Measurements from ENCODE around the gene TACC3. TPM values are rescaled to one million over a fixed set of nuclear protein-coding genes. Genes with fewer than 3 reads are reported as not detected.

Gene TACC3
- total RNA-seq, 1 donor from 2014 or later, result 40.1 TPM

- no peak for DNase-seq (ENCODE audit: extremely low read depth, low read depth, low spot score)
These were observed 35.8 kb downstream of the TACC3 start for GRCh38 chr4:1756893-1757779.

DNA sequence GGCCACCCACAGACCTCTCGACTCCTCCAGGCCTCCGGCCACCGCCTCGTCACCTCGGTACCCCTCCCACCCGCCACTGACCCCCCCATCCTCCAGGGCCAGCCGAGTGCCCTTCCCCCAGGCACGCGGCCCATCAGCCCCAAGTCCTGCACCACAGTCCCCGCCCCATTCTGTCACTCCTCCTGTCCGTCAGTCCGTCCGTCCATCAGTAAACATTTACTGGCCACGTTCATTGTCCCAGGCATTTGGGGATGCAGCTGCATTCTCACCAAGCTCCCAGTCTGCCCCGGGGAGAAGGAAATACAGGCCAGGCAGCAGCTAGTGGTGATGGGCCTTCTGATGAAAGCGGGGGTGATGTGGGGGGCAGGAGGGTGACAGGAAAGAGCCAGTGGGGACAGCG lies 36.5 kb downstream of the TACC3 start:
- no peak for DNase-seq (ENCODE audit: extremely low read depth, low read depth, low spot score)

DNA sequence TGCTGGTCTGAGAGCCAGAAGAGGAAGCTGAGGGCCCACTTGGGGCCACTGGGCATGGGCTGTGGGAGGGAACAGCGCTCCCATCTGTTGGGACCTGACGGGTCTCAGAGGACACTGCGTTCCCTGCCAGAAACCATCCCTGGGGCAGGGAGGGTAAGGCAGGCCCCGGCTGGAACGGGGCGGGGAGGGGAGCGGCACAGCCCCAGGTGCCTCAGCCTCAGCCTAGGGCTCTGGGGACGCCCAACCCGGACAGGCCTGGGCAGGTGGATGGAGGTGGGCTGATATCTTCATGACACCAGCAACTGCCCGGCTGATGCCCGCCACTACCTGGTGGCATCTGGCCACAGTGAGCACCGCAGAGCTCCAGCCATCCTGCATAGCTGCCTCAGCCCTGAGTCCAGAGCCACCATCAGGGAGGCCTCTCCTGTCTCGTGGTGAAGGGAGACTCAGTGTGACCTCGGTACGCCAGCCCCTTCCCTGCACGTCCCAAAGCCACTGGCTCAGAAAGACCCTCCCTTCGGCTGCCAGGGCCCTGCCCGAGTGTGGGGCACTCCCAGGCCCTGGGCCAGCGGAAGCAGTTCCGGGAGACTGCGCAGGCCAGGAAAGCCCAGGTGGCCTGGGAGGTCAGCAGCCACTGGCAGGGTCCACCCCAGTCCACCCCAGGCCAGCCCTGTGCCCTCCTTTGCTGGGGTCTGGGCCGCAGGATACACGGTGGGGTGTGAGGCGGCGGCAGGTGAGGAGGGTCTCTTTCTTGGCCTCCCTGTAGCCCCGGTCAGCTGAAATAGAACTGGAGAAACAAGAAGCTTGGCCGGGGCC lies 37.2 kb downstream of the TACC3 start:
- no peak for DNase-seq (ENCODE audit: extremely low read depth, low read depth, low spot score)

- no peak for DNase-seq (ENCODE audit: extremely low read depth, low read depth, low spot score)
These were observed 38.0 kb downstream of the TACC3 start for GRCh38 chr4:1759170-1759817.

DNA sequence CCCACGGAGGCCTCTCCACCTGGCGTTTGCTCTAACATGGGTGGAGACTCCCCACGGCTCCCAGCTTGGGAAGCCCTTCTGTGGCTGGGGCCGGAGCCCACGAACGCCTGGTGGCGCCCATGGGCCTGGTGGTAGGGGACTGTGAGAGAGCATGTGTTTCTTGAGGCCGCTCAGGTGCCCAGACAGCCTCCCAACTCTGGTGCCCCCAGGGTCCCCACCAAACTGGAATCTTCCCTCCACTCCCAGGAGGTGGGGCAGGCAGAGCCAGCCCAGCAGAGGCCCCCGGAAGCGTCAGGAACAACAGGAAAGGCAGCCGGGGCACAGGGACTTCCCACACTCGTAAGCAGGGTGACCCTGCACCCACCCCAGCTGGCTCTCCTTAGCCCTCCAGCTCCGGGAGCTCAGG lies 38.5 kb downstream of the TACC3 start:
- no peak for DNase-seq (ENCODE audit: extremely low read depth, low read depth, low spot score)

- no peak for DNase-seq (ENCODE audit: extremely low read depth, low read depth, low spot score)
These were observed 39.3 kb downstream of the TACC3 start for GRCh38 chr4:1760521-1761071.

- no peak for DNase-seq (ENCODE audit: extremely low read depth, low read depth, low spot score)
These were observed 39.9 kb downstream of the TACC3 start for GRCh38 chr4:1761130-1761689.

- DNase-seq (ENCODE audit: extremely low read depth, low read depth, low spot score), result no peak
These were observed 41.1 kb downstream of the TACC3 start for GRCh38 chr4:1762264-1763010.

- no peak for DNase-seq (ENCODE audit: extremely low read depth, low read depth, low spot score)
These were observed 41.8 kb downstream of the TACC3 start for GRCh38 chr4:1763070-1763549.

DNA sequence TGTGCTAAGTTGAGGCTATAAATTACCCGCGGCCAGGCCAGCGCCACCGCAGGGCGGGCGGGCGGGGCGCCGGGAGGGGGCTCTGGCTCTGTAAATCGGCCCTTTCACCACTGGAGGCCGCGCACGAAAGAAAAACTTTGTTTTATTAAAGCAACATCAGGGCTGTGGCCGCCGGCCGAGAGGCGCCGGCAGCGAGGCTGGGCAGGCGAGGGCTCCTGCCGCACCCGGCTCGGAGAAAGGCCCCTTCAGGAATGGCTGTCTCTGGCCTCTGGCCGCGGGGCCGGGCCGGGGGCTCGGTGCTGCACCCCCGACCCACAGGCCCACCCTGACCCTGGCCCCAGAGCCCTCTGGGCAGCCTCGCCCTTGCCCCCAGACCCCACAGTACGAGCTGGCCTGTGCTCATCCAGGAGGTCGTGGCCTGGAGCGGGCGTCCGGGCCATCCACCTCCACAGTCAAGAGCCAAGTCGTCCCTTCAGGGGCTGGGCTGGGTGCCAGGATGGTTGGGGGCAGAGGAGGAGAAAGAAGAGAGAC lies 42.3 kb downstream of the TACC3 start:
- no peak for DNase-seq (ENCODE audit: extremely low read depth, low read depth, low spot score)

DNA sequence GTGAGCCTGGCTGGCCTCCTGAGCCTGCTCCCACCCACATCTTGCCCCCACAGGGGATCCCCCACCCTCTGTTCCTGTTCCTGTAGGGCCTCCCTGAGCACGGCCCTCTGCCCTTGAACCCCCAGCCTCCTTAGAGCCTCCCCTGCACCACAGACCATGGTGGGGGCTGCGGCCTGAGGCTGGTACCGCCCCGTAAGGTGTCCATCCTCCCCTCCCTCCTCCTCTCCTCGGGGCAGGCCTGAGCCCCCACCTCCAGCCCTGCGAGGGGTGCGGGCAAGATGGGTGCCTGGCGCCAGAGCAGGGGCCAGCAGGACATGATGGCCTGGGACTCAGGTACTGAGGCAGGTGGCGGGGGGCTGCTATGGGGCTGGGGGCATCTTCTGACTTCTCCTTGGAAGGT lies 43.3 kb downstream of the TACC3 start:
- no peak for DNase-seq (ENCODE audit: extremely low read depth, low read depth, low spot score)

DNA sequence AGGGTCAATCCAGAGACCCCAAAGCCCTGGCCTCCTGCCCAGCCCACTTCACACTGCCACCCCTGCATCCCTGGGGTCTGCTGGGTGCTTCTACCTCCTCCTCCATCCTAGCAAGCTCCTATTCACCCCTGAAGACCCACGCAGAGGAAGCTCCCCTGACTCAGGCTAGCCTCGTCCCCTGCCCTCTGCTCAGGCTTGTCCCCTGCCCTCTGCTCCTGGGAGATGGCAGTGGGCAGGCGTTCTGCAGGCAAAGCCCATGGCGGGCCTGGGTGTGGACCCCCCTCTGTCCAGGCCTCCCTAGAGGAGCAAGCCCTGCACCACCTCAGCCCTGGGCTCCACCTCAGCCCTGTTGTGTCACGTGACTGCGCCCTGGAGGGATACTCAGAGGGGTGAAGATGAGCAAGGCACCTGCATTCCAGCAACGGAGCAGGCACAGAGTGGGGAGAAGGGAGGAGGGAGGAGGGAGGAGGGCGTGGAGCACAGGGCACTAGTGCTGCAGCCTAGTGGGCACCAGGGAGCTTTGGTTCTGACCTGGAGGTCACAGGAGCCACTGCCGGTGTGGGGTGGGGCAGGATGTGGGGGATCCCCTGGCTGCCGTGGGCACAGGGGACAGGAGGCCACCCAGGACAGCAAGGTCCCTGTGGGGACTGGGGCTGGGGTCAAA lies 44.2 kb downstream of the TACC3 start:
- no peak for DNase-seq (ENCODE audit: extremely low read depth, low read depth, low spot score)

DNA sequence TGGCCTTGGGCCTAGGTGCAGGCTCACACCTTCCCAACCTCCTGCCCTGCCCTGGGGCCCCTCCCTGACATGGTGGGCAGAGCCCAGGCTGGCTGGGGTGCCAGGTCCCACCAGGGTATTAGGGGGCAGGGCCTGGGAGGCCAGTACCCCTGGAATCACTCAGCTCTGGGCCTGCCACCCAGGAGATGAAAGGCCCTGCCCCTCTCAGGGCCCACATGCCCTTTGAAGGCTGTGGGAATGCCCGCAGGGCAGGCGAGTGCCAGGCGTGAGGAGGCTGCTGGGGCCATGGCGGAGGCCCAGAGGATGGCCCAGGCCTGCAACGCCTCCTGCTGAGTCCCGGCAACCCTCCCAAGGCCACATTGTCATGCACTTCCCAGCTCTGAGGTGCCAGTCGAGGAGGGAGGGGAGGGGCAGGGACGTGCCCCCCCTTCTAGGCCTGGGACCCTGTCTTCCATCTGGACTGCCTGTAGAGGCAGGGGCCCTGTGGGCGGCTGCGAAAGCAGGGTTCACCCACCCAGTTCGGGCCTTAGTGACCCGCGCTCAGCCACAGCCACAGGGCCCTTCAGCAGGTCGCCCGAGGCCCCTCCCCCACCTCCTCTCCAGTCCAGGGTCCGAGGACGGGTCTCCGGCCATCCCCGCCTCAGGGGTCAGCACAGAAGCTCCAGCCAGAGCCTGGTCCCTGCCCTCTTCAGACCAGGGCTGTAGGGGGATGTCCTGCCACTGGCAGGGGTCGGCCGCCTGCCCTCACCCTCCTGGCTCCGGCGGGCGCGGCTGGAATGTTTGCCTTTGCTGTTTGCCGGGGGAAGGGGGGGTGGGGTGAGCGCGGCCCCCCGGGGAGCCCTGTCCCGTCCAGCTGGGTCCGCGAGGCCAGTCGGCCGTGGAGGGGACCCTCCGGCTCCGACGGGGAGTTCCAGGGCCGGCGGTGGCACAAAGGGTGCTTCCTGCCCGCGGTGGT lies 45.1 kb downstream of the TACC3 start:
- DNase-seq (ENCODE audit: extremely low read depth, low read depth, low spot score), result no peak

DNA sequence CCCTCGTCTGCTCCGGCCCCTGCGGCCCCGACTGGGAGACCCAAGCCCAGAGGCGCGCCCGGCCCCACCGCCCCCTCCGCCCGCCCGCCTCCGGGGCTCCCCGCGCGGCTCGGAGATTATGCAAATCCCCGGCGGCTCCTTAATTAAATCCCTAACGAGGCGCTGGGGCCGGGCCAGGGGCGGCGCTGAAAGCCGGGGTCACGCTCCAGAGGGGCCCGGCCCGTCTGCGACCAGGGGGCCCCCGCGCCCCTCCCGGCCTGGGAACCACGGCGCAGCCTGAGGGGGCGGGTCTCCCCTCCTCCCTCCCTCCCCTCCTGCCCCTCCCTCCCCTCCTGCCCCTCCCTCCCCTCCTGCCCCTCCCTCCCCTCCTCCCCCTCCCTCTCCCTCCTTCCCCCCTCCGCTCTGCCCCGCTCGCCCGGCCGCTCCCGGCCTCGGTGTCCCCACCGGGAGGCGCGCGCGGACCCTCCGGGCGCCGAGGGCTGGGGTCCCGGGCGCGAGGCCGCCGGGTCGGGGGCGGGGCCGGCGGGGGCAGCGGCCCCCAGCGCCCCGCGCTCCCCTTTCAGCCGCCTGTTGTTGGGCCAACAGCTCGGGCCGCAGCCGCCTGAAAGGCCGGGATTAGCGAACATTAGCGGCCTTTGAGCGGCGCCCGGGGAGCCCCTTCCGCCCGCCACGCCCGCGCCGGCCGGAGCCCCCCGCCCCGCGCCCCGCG lies 45.9 kb downstream of the TACC3 start:
- DNase-seq (ENCODE audit: extremely low read depth, low read depth, low spot score), result no peak

GRCh38 chr4:1767770-1768366 lies 46.5 kb downstream of the TACC3 start:
- DNase-seq (ENCODE audit: extremely low read depth, low read depth, low spot score), result no peak

DNA sequence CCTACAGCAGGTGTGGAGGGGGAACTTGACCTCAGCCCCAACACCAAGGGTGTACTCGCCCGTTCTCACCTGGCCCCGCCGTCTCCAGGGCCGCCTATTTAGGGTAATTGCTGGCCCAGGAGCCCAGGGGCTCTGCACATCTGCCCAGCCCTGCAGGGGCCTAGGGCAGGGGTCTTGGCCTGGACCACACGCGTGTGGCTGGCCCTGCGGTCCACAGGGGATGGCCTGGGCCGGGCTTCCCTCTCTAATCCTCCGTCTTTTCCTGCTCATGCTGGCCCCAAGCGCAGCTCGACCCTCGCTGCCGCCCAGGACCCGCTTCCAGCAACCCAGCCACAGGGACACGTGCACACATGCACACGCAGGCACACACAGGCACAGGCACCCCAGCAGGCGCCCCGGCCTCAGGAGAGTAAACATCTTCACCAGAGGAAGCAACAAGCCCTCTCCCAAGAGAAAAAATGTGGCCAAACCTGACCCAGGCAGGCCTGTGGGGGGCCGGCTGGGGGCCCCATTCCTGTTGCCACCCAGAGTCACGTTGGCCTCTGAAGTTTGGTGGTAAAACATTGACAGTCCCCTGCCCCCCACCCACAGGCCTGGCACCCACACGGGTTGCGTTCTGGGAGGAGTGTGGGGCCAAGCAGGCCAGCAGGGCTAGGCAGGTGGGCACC lies 47.2 kb downstream of the TACC3 start:
- DNase-seq (ENCODE audit: extremely low read depth, low read depth, low spot score), result no peak

Data from glomerular endothelial cell (primary cell).